Ovary (tissue), 3 donors: Measurements from ENCODE around the gene SPINT2.

ENCODE experiments used
- POLR2A ChIP-seq: fragments of 450-650 bp; IDR thresholded peaks from one replicate; pipeline ENCODE4 v1.6.1; 2017; ENCODE audit warnings: antibody characterized with exemption, mild to moderate bottlenecking, moderate library complexity
- TF ChIP-seq, protein P1 (sequence below), 3 donors: fragments of 450-650 bp in 2 of 3; fragments of 200-600 bp in 1 of 3; IDR thresholded peaks; one replicate each; pipeline versions ENCODE4 v1.5.1 to v1.8.0; 2016 to 2022; ENCODE audit warnings: antibody characterized with exemption in 3 of 3, mild to moderate bottlenecking in 1 of 3
- donor health status: DM: no; HTN: no; CAD: no.

GRCh38 chr19:38331728-38332127, 67.4 kb downstream of the SPINT2 start:
- TF ChIP-seq, protein P1, sequence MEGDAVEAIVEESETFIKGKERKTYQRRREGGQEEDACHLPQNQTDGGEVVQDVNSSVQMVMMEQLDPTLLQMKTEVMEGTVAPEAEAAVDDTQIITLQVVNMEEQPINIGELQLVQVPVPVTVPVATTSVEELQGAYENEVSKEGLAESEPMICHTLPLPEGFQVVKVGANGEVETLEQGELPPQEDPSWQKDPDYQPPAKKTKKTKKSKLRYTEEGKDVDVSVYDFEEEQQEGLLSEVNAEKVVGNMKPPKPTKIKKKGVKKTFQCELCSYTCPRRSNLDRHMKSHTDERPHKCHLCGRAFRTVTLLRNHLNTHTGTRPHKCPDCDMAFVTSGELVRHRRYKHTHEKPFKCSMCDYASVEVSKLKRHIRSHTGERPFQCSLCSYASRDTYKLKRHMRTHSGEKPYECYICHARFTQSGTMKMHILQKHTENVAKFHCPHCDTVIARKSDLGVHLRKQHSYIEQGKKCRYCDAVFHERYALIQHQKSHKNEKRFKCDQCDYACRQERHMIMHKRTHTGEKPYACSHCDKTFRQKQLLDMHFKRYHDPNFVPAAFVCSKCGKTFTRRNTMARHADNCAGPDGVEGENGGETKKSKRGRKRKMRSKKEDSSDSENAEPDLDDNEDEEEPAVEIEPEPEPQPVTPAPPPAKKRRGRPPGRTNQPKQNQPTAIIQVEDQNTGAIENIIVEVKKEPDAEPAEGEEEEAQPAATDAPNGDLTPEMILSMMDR (IDR thresholded peaks at IDR 0.05): no peak
- TF ChIP-seq POLR2A: no peak
